Mucosa of stomach (tissue), 1 donor: ENCODE data around the gene SMIM7.
"Not testable (repeated sequence)": the region's sequence is repeated elsewhere in the genome, so short reads cannot be mapped to it uniquely, and the experiment has no call there.

Source experiments
- H3K27me3 ChIP-seq: one replicate; pipeline ENCODE4 v1.7.0; 2013; ENCODE audit warnings: mild to moderate bottlenecking, low read length; ENCODE audit not compliant: control insufficient read depth, insufficient read depth
- H3K36me3 ChIP-seq: one replicate; pipeline ENCODE4 v1.7.0; 2013; ENCODE audit warnings: low read length; ENCODE audit not compliant: control insufficient read depth, insufficient read depth
- H3K4me1 ChIP-seq: one replicate; pipeline ENCODE4 v1.7.0; 2013; ENCODE audit warnings: mild to moderate bottlenecking, low read length; ENCODE audit not compliant: control insufficient read depth, insufficient read depth
- H3K4me3 ChIP-seq: one replicate; pipeline ENCODE4 v1.7.0; 2013; ENCODE audit warnings: low read length
- H3K9ac ChIP-seq: one replicate; pipeline ENCODE4 v1.7.0; 2013; ENCODE audit warnings: mild to moderate bottlenecking, low read length, moderate library complexity
- H3K9me3 ChIP-seq: one replicate; pipeline ENCODE4 v1.7.0; 2013; ENCODE audit warnings: mild to moderate bottlenecking, low read length, moderate library complexity; ENCODE audit not compliant: control insufficient read depth
- donor health status: Pancreatic carcinoma.

The SMIM7 gene

DNA sequence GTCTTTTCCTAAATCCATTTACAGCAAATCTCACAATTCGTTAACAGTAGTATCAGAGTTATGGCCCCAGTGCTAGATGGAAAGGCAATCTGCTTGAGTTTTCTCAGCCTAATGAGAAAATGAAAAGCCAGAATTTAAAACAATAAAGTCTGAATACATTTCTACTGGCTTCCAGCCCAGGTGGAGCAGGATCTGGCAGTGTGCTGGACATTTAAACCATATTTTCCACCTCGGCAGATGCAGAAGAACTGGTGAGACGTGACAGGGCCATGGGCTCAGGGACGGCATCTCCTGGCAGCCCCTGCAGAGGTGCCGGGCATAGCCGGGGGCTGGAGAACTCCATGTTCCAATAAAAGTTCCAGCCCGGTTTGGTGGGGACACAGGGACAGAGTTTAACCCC, 7.1 kb downstream of the SMIM7 start:
- H3K4me3 ChIP-seq, result no peak overlapping the region
- H3K9ac ChIP-seq, result no peak overlapping the region
- no peaks in the 10 kb centered on the region for H3K27me3 ChIP-seq
- no peaks in the 10 kb centered on the region for H3K9me3 ChIP-seq
- no peaks in the 10 kb centered on the region for H3K4me1 ChIP-seq
- peaks cover 5% of the 10 kb centered on the region for H3K36me3 ChIP-seq

DNA sequence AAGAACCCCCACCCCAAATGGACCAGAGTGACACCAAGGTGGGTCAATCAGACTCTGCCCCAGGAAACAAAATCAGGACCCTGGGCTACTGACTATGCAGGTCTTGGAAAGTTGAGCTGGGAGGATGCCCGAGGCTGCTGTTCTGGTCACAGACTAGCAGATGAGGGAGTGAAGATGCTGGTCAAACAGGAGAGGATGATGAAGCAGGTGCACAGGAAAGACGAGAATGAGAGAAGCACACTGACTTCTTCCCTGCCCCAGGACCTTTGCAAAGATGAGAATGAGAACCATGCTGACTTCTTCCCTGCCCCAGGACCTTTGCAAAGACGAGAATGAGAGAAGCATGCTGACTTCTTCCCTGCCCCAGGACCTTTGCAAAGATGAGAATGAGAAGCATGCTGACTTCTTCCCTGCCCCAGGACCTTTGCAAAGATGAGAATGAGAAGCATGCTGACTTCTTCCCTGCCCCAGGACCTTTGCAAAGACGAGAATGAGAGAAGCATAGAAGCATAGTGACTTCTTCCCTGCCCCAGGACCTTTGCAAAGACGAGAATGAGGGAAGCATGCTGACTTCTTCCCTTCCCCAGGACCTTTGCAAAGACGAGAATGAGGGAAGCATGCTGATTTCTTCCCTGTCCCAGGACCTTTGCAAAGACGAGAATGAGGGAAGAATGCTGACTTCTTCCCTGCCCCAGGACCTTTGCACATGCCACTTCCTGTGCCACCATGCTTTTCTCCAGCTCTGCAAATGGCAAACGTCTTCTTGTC, 8.3 kb downstream of the SMIM7 start:
- H3K36me3 ChIP-seq, H3K27me3 ChIP-seq, H3K4me3 ChIP-seq, H3K9me3 ChIP-seq, H3K9ac ChIP-seq, H3K4me1 ChIP-seq: not testable (repeated sequence)

- Histone ChIP-seq H3K4me3 (no peak overlapping the region), H3K27me3 (no peaks in the 10 kb centered on the region), H3K9ac (no peak overlapping the region), H3K4me1 (no peaks in the 10 kb centered on the region), H3K9me3 (no peaks in the 10 kb centered on the region), H3K36me3 (peaks cover 11% of the 10 kb centered on the region)
Measured at GRCh38 chr19:16650821-16651220, 9.1 kb downstream of the SMIM7 start.

GRCh38 chr19:16649734-16650133, 10.2 kb downstream of the SMIM7 start:
- Histone ChIP-seq H3K9ac (no peak overlapping the region), H3K4me1 (no peaks in the 10 kb centered on the region), H3K4me3 (no peak overlapping the region), H3K36me3 (peaks cover 11% of the 10 kb centered on the region), H3K27me3 (no peaks in the 10 kb centered on the region), H3K9me3 (no peaks in the 10 kb centered on the region)

- H3K4me3 ChIP-seq, result no peak overlapping the region
- no peak overlapping the region for H3K9ac ChIP-seq
- H3K4me1 ChIP-seq, result no peaks in the 10 kb centered on the region
- peaks cover 6% of the 10 kb centered on the region for H3K36me3 ChIP-seq
- H3K9me3 ChIP-seq, result no peaks in the 10 kb centered on the region
- no peaks in the 10 kb centered on the region for H3K27me3 ChIP-seq
Measured at GRCh38 chr19:16645140-16645539, 14.8 kb downstream of the SMIM7 start.

DNA sequence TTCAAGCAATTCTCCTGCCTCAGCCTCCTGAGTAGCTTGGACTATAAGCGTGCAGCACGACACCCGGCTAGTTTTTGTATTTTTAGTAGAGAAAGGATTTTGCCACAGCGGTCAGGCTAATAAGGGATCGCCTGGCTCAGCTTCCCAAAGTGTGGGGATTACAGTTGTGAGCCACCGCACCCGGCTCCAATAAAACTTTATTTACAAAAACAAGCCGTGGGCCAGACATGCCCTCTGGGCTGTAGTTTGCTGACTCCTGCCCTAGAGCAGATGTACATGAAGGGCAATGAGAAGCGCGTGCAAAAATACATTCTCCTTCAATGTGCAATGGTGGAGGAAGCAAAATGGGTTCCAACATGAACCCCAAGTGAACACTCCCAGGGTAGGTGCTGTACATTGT, 18.2 kb downstream of the SMIM7 start:
- Histone ChIP-seq H3K4me1 (no peaks in the 10 kb centered on the region), H3K27me3 (no peaks in the 10 kb centered on the region), H3K9me3 (no peaks in the 10 kb centered on the region), H3K36me3 (peaks cover 2% of the 10 kb centered on the region), H3K4me3 (no peak overlapping the region), H3K9ac (no peak overlapping the region)

- Histone ChIP-seq H3K27me3 (no peaks in the 10 kb centered on the region), H3K4me1 (no peaks in the 10 kb centered on the region), H3K4me3 (no peak overlapping the region), H3K9me3 (no peaks in the 10 kb centered on the region), H3K36me3 (no peaks in the 10 kb centered on the region), H3K9ac (no peak overlapping the region)
Measured at GRCh38 chr19:16640951-16641350, 19.0 kb downstream of the SMIM7 start.

DNA sequence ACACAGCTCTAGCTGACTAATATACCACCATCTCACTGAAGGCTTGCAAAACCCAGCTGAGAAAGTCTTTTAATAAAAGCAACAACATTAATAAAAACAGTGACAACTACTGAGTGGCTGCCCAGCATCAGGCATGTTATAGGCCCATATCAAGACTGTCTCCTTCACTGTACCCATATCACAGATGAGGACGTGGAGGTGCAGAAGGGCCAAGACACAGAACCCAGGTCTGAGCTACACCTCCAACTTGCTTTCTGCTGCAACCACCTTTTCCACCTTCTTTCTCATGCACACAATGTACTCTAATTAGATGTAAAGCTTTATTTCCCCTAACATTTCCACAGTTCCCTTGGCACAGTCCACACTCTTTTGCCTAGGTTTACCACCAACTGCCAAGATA, 21.3 kb downstream of the SMIM7 start:
- H3K36me3 ChIP-seq, result no peaks in the 10 kb centered on the region
- H3K9me3 ChIP-seq, result no peaks in the 10 kb centered on the region

DNA sequence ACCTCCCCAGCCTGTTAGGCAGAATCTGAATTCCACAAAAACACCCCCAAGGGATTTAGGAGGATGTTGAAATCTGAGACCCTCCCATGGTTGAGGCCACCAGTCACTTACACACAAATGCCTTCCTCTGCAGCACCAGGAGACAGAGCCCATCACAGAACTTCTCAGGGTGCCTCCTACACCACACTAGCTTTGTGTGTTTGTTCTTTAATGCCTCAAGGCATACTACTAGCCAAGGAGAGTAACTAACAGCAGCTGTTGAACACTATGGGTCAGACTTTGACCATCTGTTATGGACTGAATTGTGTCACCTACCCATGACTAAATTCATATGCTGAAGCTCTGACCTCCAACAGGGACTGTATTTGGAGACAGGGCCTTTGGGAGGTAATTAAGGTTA, 22.4 kb downstream of the SMIM7 start:
- Histone ChIP-seq H3K27me3 (no peaks in the 10 kb centered on the region), H3K4me1 (no peaks in the 10 kb centered on the region), H3K36me3 (no peaks in the 10 kb centered on the region), H3K9me3 (no peaks in the 10 kb centered on the region), H3K9ac (no peak overlapping the region), H3K4me3 (no peak overlapping the region)

More for the DNA sequence above, 21.3 kb downstream of the SMIM7 start:
- H3K4me3 ChIP-seq, result no peak overlapping the region
- no peak overlapping the region for H3K9ac ChIP-seq
- H3K27me3 ChIP-seq, result no peaks in the 10 kb centered on the region
- H3K4me1 ChIP-seq, result no peaks in the 10 kb centered on the region

GRCh38 chr19:16631465-16631864, 28.5 kb downstream of the SMIM7 start:
- H3K36me3 ChIP-seq, result no peaks in the 10 kb centered on the region
- no peaks in the 10 kb centered on the region for H3K27me3 ChIP-seq
- peaks cover 13% of the 10 kb centered on the region for H3K4me1 ChIP-seq

DNA sequence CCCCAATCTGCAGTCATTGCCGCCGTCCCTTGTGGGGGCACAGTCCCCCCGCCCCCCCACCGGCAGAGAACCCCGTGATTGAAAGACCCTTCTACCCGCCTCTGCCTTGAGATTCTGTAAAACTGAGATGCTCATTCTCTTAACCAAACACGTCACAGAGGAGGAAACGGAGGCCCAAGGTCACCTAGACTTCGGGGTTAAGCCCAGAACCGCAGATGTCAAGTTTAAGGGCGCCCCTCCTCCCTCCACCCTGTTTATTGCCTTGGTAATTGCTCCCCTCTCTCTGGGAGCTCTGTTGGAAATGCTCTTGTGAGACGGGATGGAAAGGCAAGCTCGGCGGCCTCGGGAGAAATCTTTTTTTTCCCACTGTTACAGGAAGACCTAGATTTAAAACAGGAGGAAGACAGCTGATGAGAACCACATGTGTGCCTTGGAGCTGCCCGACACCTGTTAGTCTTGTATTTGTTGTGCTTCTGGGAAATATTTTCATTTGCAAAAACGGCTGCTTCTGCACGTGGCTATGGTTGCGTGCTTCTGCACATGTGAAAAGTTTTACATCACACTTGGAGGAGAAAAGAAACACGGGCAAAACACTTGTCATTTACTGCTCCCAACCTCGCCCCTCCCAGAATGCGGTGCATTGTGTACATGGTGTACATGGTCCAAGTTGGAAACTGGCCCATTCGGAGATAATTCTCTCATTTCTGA, 30.8 kb downstream of the SMIM7 start:
- Histone ChIP-seq H3K9me3 (no peaks in the 10 kb centered on the region), H3K4me1 (peaks cover 13% of the 10 kb centered on the region), H3K27me3 (no peaks in the 10 kb centered on the region), H3K36me3 (no peaks in the 10 kb centered on the region), H3K9ac (peak overlapping the region; percentile 76), H3K4me3 (peak overlapping the region; percentile 47)

More at GRCh38 chr19:16631465-16631864, 28.5 kb downstream of the SMIM7 start:
- Histone ChIP-seq H3K9me3 (no peaks in the 10 kb centered on the region), H3K9ac (no peak overlapping the region), H3K4me3 (no peak overlapping the region)

DNA sequence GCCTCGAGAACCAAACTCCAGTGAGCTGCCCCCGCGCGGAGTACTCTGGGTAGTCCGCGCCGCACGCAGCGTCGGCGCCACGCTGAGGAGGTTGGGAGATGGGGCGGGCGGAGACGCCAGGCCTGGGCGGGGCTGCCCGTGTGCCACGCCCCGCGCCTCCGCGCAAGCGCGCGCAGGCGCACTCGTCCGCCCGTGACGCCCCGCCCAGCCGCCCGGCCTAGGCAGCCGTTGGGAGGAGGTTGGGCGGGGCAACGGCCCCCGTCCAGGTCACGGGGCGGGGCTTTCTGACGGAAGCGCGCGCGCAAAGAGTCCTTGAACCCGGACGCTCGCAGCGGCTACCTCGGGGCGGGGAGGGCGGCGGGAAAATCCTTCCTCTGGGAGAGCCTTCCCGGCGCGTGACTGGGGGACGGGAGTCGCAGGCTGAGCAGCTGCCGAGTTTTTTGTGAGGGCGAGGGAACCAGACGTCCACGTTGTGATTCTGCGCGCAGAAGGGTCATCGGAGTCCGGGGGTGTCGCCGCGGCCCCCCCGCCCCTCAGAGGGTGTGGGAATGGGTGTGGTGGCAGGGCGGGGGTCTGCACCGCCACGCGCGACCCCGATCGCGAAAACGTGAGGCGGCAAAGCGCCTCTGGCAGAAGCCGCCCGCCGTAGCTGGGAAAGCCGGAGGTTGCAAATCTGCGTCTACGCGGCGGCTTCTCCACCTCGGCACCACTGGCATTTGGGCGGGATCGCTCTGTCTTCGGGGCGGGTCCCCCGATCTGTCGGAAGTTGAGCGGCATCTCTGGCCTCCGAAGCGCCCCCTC, 31.6 kb downstream of the SMIM7 start, which contains the start of gene MED26:
TSS of gene MED26 (minus strand) at position 22 of the 801 bp plus-strand sequence. CDS start 261 bp downstream, outside the sequence.
- peak within 1 kb of the TSS; percentile 90 for H3K9ac ChIP-seq
- peaks cover 13% of the 10 kb centered on the region for H3K4me1 ChIP-seq
- H3K27me3 ChIP-seq, result no peaks in the 10 kb centered on the region
- H3K4me3 ChIP-seq, result peak within 1 kb of the TSS; percentile 73
- no peaks in the 10 kb centered on the region for H3K9me3 ChIP-seq
- no peaks in the 10 kb centered on the region for H3K36me3 ChIP-seq
